Endometrium (tissue), 2 donors: ENCODE measurements around the gene LCN6.
"Not testable (repeated sequence)": the region's sequence is repeated elsewhere in the genome, so short reads cannot be mapped to it uniquely, and the experiment has no call there.

Source experiments
- FAIRE-seq: peaks from 2 replicates; lab custom pipeline; 2012; peaks lifted over from hg19 to GRCh38; lab: Jason Lieb, UNC
- donor health status: control.
- donor health status: control.

The LCN6 gene

DNA sequence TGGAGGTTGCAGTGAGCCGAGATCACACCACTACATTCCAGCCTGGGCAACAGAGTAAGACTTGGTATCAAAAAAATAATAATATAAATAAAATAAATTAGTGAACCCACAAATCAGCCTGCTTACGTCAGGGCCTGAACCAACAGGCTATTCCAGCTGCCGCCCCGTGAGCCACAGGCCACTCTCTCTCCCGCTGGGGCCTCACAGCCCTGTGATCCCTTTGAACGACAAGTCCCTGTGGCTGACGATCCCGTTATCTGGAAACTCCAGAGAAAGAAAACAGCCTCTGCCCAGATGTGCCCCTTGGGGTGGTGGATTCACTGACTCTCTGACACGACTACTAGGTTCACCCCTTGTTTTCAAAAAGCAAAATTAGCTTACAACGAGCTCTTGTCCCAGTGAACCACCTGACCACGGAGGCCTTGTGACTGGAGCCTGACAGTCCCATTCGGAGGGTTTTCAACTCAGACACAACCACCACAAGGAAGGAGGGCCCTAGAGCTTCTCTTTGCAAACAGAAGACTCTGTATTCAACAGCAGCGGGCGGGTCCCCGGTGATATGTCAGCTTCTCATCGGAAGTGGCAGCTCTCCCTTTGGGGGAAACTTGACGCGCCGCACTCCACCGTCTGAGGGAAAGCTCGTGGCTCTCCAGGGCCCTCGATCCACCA lies 40.3 kb downstream of the LCN6 start:
- FAIRE-seq = no peak

DNA sequence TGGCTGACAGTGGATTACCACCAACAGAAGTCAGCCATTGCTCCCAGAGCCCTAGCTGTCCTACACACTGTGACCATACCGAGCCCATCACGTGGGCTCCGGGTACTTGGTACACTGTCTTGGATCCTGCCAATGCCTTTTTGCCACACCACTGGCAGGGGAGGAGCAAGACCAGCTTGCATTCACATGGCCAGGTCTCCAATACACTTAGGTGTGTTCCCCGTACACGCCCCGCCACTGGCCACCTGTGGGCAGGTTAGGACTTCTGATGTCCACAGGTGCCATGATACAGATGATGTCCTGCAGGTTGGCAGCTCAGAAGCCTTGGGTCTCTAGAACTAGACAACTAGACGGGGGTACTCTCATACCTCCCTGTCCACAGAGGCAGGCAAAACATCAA lies 41.3 kb downstream of the LCN6 start:
- no peak for FAIRE-seq

DNA sequence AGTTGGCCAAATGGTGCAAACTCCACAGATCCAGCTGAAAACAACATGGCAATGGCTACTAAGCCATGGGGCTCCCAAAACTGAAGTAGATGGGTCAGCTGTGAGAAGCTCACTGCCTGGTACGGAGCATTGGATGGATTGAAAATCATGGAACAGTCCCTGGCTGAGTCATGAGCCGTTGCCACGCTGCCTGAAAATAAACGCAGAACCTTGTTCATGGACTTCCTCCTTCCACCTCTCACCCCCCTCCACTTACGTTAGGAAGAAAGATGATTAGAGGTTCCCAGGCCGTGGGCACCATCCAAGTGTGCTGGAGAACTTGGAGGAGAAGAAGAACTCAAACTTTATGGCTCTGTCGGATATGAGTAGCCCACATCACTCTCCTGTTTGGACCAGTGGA lies 42.8 kb downstream of the LCN6 start:
- FAIRE-seq = no peak

DNA sequence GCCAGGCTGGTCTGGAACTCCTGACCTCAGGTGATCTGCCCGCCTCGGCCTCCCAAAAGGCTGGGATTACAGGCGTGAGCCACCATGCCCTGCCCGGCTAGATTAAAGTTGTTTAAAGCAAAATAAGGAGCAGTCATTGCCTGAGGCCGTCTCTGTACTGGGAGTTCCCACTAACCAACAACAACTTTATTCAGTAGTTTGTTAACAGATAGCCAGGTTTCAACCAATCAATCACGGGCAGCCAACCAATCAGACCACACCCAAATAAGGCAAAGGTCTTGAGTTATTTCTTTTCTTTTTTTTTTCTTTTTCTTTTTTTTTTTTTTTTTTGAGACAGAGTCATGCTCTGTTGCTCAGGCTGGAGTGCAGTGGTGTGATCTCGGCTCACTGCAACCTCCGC lies 43.6 kb downstream of the LCN6 start:
- FAIRE-seq = not testable (repeated sequence)

DNA sequence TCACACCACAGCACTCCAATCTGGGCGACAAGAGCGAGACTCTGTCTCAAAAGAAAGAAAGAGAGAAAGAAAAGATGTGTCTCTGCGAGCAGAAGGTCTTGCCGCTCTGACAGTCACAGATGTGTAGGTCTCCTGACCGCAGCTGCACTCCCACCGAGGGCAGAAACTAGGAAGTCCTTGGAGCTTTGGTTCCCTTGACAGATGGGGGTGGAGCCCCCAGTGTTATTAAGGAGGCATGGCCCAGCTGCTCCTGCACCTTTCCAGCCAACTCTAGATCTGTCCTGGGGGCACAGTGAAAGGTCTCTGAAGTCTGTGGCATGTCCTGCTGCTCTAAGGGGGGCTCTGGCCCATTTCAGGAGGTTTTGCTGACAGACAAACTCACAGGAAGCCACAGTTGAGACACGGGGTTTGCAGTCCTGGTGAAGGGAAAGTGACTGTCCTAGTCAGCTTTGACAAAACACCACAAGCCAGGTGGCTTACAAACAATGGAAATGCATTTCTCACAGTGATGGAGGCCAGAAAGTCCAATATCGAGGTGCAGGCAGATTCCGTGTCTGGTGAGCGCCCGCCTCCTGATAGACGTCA lies 45.0 kb downstream of the LCN6 start:
- FAIRE-seq = no peak

DNA sequence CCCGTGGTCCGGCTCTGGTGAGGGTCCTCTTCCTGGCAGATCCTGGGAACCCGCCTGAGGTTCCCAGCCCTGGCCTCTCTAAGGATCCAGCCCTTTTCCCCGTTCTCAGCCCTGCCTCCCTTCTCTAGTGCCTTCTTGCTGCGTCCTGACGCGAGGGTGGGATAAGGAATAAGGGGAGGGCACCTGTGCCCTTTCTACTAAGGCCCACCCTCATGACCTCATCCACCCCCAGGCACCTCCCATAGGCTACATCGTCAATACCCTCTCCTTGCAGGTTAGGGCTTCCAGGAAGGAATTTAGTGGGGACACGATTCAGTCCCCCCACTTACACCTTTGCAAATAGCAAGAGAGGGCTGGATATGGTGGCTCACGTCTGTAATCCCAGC lies 46.7 kb downstream of the LCN6 start:
- no peak for FAIRE-seq

DNA sequence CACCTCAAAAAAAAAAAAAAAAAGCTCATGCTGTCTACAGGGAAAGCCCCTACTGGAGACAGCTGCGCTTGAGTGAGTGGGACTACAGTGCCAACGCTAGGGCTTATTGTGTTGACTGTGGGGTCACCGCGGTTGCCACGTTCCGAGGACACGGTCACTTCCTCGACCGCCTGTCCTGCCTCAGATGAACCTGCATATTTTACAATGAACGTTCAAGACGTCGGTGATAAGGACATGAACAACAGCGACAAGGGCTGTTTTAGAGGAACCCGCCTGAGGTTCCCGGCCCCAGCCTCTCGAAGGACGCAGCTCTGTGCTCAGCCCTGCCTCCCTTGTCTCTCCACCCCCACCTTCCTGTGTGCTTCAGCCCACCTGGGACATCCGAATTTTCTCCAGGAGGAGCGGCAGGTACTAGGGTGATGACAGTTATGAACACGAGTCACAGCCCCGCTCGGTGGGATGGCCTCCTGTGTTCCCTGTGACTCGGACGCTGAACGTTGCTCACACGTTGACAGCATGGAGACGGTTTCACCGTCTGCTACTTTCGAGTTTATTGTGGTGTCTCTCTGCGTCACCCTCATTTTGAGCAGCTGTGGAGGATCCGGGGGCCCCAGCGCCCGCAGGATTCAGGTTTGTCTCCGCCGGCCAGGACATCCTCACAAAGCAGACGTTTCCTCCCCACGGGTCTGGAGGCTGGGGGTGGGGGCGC lies 47.2 kb downstream of the LCN6 start:
- FAIRE-seq = no peak

DNA sequence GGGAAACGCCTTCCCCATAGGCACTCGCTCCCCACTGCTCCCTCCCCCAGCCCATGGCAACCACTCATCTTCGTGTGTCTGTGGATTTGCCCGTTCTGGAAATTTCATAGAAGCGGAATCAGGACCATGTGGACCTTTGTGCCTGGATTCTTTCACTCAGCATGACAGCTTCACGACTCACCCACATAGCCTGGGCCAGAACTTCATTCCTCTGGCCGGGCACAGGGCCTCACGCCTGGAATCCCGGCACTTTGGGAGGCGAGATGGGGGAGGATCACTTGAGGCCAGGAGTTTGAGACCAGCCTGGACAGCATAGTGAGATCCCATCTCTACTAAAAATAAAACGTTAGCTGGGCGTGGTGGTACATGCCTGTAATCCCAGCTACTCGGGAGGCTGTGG lies 48.0 kb downstream of the LCN6 start:
- FAIRE-seq = no peak

DNA sequence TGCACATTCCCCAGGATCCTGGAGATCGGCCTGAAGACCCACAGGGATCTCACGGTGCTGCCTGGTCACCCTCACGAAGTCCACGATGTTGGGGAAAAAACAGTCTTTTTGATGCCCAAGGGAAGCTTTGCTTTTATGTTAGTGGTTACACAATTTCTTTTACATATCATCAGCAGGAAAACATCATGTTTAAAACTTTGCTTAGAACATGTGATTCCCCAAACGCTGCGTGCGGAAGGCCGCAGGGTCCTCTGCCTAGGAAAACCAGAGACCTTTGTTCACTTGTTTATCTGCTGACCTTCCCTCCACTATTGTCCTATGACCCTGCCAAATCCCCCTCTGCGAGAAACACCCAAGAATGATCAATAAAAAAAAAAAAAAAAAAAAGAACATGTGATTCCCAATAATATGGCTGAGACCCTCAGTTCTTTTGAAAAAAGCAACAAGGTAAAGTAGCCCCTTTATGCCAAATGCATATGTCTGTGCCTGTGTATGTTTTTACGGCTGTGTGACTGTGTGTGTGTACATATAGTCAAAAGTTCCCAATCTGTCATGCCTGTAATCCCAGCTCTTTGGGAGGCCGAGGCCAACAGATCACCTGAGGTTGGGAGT lies 49.6 kb downstream of the LCN6 start:
- FAIRE-seq = no peak

DNA sequence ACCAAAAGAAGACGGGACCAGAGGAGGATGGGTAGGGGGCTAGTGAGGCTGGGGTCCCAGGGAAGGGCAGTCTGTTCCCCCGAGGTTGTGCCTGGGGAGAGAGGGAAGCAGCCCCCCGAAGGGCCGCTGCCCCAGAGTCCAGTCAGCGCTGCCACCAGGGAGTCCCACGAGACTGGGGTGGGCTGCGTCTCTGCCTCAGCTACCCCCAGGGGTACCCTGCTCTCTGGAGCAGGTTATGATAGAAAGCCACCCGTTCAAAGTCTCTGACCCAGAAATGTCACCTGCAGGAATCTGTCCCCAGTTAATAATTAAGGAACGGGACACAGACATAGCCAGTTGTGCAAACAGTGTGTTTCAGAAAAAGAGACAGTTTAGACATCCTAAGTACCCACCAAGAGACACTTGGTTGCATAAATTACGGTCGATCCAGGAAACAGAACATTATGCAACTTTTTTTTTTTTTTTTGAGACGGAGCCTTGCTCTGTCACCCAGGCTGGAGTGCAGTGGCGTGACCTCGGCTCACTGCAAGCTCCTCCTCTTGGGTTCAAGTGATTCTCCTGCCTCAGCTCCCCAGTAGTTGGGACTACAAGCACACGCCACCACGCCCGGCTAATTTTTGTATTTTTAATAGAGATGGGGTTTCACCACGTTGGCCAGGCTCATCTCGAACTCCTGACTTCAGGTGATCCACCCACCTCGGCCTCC lies 50.4 kb downstream of the LCN6 start:
- FAIRE-seq = no peak

DNA sequence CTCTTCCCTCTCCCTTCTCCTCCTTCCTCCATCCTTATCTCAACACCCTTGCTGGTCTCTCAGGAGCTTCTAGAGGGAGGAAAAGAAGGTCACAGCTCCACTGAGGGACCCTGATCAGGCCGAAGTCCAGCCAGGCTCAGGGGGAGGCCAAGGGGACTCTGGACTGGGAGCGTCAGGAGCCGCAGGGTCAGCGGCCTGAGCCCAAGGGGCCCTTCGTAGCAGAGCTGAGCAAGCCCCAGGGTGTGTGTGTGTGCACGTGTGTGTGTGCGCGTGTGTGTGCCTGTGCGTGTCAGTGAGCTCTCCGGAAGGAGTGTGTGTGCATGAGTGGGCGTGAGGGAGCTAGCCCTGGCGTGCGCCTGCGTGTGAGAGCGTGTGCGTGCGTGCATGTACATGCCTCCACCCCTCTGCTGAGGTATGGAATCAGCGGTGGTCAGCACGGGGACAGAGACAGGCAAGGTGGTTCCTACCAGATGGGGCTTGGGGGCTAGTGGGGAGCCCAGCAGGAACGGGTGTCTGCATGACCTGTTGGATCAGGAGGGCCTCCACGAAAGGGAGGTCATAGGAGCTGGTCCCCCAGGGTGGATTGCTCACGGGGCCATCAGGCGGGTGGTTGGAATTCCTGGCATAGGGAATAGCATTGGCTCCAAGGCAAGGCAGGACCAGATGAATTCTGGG lies 51.0 kb downstream of the LCN6 start:
- FAIRE-seq = no peak

DNA sequence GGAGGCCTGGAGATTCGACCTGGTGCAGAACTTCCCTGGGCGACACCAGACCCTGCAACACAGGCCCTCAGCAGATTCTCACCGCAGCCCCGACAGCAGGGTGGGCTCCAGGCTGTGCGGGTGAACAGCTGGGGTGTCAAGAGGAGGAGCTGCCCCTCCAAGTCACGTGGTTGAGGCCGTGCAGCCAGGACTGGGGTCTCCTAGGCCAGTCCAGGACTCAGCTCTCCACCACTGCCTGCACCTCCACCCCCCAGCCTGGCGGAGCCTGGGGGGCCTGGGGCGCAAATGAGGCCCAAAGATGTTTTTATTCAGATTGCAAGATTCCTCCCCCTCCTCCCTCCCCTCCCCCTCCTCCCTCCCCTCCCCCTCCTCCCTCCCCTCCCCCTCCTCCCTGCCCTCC lies 51.8 kb downstream of the LCN6 start:
- no peak for FAIRE-seq

DNA sequence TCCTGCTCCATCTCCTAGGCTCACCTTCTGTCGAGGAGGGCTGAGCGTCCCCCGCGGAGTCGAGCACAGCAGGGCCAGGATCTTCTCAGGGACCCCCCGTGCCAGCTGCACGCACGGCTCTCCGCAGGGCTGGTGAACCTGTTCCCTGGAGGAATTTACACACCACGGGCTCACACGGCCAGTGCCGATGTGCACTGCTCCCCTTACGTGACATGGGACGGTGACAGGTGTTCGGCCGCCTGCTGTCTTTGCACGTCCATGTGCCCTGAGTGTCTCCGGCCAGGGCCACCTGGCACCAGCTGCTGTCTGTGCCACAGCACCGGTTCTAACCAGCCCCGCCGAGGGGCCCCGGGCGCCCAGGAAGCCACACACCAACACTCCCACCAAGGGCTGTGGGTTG lies 52.4 kb downstream of the LCN6 start:
- FAIRE-seq = no peak

DNA sequence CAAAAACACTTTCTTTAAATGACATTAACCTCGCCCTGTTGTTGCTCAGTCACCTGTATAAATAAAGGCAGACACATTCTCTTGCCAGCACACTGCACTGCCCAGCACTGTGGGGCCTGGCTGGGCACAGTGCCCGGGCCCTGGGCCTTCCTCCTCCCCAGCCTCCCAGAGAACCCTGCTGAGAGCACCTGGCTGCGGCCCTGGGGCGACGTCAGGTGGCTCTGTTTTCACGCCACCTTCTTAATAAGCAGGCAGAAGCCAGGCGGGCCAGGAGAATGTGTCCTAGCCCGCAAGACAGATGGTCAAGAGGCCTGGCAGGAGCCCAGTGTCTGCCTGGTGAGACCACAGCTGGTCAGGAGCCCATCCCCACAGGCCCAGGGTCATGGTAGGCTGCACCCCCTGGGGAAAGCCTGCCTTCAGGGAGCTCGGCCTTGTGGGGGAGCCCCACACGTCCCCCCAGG lies 52.9 kb downstream of the LCN6 start:
- FAIRE-seq = no peak

DNA sequence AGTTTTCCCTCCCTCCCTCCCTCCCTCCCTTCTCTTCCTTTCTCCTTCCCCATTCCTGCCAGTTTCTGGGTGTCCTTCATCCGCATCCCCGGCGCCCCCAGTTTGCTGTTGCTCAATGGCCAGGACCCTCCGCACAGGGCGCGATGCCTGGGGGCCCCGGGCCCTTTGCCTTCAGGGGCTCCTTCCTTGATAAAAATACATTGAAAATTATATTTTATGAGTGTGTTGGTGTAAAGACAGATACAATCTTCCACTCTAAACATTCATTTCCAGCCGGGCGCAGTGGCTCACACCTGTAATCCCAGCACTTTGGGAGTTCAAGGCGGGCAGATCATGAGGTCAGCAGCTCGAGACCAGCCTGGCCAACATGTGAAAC lies 53.5 kb downstream of the LCN6 start:
- no peak for FAIRE-seq

DNA sequence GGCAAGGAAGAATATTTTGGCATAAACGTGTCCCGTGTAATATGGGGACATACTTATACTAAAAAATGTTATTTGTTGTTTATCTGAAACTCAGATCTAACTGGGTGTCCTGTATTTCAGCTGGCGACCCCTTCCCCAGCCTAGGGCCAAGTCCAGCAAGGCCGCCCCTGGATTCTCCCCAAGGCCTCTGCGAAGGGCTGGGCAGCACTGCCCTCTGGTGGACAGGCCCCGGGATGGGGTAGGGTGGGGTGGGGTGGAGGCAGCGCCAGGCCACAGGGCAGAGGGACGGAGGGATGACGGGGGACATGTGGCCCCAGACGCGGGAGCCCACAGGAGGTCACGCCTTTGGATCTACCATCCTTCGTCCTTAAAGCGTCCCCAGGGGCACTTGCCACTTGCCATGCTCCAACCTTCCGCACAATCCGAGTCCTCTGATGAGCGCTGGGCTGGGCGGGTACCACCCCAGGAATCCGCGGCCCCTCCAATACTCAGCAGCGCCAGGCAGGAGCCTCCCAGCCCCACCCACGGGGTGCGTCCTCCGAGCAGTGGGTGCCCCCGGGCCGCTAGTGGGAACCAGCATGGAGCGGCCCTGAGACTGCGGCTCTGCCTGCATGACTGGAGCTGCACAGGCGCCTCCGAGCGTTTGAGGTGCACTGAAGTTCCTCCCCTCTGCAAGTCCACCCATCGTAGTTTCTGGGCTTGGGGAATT lies 54.0 kb downstream of the LCN6 start:
- FAIRE-seq = no peak
